Coronary artery (tissue), 2 donors: ENCODE measurements around the gene NEUROD1.
A peak's percentile ranks its signal among the peaks of the same experiment; 100 is the strongest.

Experiments
- DNase-seq: peaks from one replicate; pipeline ENCODE4 v3.0.0-alpha.2; 2017; ENCODE audit warnings: low spot score
- H3K27ac ChIP-seq, 2 donors: fragments of 200-600 bp; sonication (generic); one replicate each; pipeline ENCODE4 v1.5.1; 2016 to 2019
- H3K4me3 ChIP-seq: fragments of 200-600 bp; sonication (generic); 2 replicates; pipeline ENCODE4 v1.5.1; 2016; ENCODE audit warnings: mild to moderate bottlenecking, moderate library complexity
- TF ChIP-seq, protein P1 (sequence below): fragments of 200-600 bp; sonication (generic); IDR thresholded peaks from one replicate; pipeline ENCODE4 v1.5.1; 2019; ENCODE audit warnings: antibody characterized with exemption

NEUROD1 gene

DNA sequence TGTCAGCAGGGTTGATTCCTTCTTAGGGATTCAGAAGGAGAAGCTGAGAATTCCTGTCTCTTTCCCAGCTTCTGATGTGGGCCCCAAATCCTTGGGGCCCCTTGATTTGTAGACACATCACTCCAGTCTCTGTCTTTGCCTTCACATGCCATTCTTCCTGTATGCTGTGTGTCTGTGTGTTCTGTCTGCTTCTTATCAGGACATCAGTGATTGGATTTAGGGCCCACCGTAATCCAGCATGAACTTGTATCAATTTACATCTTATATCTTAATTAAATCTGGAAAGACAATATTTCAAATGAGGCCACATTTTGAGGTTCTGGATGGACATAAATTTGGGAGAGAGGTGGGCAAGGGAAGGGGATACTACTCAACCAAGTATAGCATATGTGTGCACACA is 9.7 kb downstream of the NEUROD1 start:
- TF ChIP-seq, protein P1, sequence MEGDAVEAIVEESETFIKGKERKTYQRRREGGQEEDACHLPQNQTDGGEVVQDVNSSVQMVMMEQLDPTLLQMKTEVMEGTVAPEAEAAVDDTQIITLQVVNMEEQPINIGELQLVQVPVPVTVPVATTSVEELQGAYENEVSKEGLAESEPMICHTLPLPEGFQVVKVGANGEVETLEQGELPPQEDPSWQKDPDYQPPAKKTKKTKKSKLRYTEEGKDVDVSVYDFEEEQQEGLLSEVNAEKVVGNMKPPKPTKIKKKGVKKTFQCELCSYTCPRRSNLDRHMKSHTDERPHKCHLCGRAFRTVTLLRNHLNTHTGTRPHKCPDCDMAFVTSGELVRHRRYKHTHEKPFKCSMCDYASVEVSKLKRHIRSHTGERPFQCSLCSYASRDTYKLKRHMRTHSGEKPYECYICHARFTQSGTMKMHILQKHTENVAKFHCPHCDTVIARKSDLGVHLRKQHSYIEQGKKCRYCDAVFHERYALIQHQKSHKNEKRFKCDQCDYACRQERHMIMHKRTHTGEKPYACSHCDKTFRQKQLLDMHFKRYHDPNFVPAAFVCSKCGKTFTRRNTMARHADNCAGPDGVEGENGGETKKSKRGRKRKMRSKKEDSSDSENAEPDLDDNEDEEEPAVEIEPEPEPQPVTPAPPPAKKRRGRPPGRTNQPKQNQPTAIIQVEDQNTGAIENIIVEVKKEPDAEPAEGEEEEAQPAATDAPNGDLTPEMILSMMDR, result no peak
- H3K27ac ChIP-seq, result no peak overlapping the region
- H3K4me3 ChIP-seq, result no peak overlapping the region
- DNase-seq, result no peak

DNA sequence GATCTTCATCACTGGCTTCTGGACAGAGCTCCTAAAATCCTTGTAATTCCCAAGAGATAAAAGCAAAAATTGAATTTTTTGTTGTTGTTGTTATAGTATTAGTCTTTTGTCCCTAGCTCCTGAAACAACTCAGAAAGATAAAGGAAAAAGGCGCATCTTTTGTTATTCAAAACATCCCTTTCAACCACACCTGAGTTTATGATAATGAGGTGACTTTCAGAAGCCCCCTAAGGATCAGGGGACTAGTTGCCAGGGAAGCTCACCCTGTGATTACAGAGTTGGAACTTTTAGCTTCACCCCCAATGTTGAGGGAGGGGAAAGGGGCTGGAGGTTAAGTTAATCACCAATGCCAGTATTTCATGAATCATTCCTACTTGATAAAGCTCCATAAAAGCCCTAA is 13.1 kb downstream of the NEUROD1 start:
- DNase-seq, result no peak
- Histone ChIP-seq H3K27ac (no peak overlapping the region), H3K4me3 (no peak overlapping the region)
- TF ChIP-seq, protein P1, result no peak

DNA sequence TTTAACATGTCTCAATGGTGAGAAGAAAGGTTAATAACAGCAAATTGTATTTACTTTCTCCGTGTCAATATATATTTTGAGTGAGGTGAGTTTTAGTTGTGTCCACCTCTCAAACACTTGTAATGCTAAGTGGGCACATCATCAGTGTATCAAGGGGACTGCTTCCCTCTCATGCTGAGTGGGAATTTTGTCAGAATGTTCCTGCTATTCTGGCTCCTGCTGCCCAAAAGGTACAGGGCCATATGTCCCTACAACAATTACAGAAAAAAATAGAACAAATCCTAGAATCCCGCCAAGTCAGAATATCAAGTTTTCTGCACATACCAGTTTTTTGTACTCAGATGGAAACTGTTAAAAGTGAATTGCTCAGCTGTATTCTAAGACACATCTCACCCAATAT is 18.0 kb downstream of the NEUROD1 start:
- no peak for DNase-seq
- Histone ChIP-seq H3K27ac (no peak overlapping the region), H3K4me3 (no peak overlapping the region)
- TF ChIP-seq, protein P1, result no peak

DNA sequence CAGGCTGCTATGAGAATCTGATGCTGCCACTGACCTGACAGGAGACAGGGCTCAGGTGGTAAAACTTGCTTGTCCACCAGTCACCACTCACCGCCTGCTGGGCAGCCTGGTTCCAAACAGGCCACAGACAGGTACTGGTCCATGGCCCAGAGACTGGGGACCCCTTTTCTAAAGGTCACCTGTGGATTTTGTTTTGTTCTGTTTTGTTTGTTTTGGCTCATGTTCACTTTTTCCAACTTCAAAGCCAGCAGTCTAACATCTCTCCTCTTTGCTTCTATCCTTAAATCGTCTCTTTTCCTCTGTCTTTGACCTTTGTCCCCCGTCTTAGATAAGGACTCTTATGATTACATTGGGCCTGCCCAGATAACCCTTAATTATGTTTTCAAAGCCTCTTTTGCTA is 20.1 kb downstream of the NEUROD1 start:
- no peak overlapping the region for H3K4me3 ChIP-seq
- no peak for DNase-seq
- no peak overlapping the region for H3K27ac ChIP-seq
- TF ChIP-seq, protein P1, result no peak

DNA sequence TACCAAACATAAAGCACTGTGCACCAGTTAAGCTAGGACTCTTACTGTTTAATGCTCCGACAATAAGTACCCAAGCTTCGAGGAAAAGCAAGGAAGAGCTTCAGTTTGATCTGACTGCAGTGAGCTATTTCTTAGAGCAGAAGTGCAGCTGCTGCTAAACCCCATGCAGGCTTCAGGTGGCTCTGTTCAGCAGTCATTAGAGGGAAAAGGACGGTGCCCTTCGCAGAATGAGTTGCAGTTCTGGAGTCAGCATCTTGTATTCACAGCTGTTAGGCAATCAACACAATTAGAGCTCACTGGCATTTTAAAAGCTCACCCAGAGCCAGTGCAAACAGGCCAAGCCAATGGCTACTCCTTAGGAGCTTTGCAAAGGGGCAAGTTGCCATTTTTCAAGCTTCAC is 21.9 kb downstream of the NEUROD1 start:
- Histone ChIP-seq H3K27ac (no peak overlapping the region), H3K4me3 (no peak overlapping the region)
- no peak for DNase-seq
- TF ChIP-seq, protein P1, result no peak

DNA sequence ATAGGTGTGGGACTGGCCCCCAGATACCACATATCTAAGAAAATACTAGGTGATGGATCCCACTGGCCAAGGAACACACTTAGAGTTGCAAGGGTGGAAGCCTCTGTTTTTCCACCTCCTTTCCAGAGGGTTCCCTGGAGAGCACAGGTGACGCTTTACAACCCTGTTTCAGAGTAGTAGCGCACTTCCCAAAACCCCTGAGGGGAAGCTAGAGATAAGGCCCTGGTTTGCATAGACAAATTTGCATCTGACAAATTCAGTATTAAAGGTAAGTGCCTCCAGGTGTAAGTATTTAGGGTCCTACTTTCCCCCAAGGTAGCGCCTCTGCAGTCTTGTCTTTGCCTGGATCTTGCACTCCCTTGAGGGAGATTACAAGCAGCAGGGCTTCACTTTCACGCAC is 22.9 kb downstream of the NEUROD1 start:
- no peak for DNase-seq
- TF ChIP-seq, protein P1, result no peak
- Histone ChIP-seq H3K4me3 (peak overlapping the region; percentile 82), H3K27ac (no peak overlapping the region)

DNA sequence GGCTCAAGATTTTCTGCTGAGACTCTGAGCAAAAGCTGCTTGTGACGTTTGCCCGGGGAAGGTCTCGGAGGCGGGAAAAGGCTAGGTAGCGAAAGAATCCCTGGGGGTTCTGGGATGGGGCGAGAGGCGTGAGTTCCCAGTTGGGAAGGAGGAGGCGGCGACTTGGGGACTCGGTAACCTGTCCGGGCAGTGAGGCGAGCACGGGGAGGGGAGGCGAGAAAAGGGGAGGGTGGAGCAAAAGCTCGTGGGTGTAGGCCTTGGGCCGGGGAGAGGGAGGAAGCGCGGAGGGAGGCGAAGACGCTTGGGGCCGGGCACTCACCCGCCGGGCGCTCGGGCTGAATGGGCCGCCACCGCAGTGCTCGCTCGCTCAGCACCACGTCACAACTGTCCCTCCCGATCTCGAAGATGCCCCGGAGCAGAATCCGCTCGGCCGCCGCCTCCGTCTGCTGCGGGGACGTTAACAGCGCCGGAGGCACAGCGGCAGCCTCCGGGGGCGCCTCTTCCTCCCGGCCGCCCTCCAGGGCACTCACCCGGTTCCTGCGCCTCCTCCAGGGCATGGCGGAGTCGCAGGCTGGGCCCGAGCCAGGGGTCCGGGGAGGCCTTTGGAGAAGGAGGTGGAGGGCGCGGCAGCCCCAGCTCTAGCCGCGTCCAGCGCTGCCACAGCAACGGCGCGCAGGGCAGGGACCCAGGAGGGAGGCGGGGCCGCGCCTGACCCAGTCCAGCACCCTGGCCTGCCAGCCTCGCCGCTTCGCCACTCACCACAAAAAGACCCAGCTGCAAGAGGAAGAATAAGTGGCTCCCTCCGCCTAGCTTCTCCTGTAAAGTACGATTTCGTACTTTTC is 23.6 kb downstream of the NEUROD1 start, which contains the start of gene CERKL:
Gene CERKL (minus strand): TSS at position 656 of the 842 bp plus-strand sequence. CDS start 99 bp downstream, at position 557.
- TF ChIP-seq, protein P1, result no peak
- Histone ChIP-seq H3K4me3 (peak within 1 kb of the TSS; percentile 82), H3K27ac (no peak within 1 kb of the TSS)
- no peak for DNase-seq
